ENCODE measurements around the gene MAML3. TPM values are rescaled to one million over a fixed set of nuclear protein-coding genes. Genes with fewer than 3 reads are reported as not detected.

MAML3 gene
- total and polyA plus RNA-seq, 8 donors = 5.8 to 18.7 (median 16.7) TPM

DNA sequence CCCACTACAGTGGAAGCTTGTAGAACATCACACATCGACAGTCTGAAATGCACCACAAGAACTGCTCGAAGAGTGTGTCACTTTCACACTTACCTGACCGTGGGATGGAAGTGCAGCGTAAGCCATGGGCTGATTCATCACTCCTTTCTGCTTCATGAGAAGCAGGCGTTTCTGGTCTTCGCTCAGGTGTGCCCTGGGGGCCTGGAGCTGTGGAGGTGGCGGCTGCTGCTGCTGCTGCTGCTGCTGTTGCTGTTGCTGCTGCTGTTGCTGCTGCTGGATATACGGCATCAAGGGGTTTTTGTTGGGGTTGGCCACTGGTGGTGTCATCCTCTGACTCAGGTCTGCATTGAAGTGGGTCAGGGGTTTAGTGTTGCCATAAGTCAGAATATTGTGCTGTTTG is 264.7 kb downstream of the MAML3 start:
- TF ChIP-seq CTCF (IDR thresholded peaks at IDR 0.05) = no peak
- Histone ChIP-seq H3K9me3 (no peaks in the 10 kb centered on the region), H3K36me3 (no peaks in the 10 kb centered on the region), H3K27me3 (no peaks in the 10 kb centered on the region), H3K27ac (no peak overlapping the region), H3K4me3 (no peak overlapping the region), H3K4me1 (peaks cover 7 to 45% of the 10 kb centered on the region in 2 donors)
- no peak for ATAC-seq
- no peak for DNase-seq
- intact Hi-C loops (cut with DNase I) = no loop called here

DNA sequence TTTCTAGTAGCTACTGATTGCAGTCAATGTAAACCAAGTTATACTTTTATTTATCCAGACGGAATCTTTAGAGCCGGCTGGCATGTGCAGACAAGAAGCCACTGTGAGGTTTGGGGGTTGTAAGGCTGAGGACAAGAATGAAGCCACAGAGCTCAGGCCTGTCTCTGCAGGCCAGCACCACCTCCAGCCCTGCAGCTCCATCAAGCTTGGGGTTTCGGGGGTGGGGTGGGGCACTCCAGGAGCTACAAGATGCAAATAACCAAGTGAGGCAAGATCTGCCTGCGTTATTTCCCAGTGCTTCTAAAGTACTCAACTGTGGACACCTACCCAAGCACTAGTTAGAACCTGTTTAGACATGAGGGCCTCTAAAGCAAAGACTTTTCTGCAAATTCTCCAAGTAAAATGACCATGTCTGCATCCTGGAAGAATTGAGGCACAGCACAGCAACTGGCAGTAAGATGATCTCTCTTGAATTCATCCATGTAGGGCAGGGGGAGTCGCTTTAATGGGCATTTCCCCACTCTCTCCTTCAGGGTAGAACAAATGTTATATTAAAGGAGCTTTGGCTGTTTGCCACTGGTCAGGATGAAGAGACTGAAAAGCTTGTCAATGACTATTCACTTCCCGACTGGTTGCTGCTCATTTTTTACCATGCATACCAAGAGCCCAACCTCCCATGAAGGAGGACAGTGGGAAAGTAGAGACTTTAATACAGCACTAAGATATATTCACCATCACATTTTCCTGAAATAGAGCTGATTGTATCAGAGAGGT is 265.8 kb downstream of the MAML3 start:
- peak; percentile 89 for ATAC-seq
- Histone ChIP-seq H3K27ac (peak overlapping the region; percentile 36 to 75), H3K27me3 (no peaks in the 10 kb centered on the region), H3K9me3 (no peaks in the 10 kb centered on the region), H3K36me3 (no peaks in the 10 kb centered on the region), H3K4me3 (no peak overlapping the region), H3K4me1 (peaks cover 7 to 45% of the 10 kb centered on the region in 2 donors)
- intact Hi-C loops (cut with DNase I) = no loop called here
- peak in 1 of 4 donors; percentile 49 for DNase-seq
- no peak for TF ChIP-seq CTCF (IDR thresholded peaks at IDR 0.05)

GRCh38 chr4:139887376-139887802 is 266.6 kb downstream of the MAML3 start:
- TF ChIP-seq CTCF (IDR thresholded peaks at IDR 0.05) = no peak
- Histone ChIP-seq H3K9me3 (no peaks in the 10 kb centered on the region), H3K4me3 (peak overlapping the region; percentile 10 to 18), H3K27me3 (no peaks in the 10 kb centered on the region), H3K36me3 (no peaks in the 10 kb centered on the region), H3K27ac (peak overlapping the region; percentile 57 to 75), H3K4me1 (peaks cover 7 to 45% of the 10 kb centered on the region in 2 donors)
- peak; percentile 67 for ATAC-seq
- DNase-seq = no peak
- intact Hi-C loops (cut with DNase I) = no loop called here

GRCh38 chr4:139886798-139887197 is 267.2 kb downstream of the MAML3 start:
- peak overlapping the region; percentile 10 to 18 for H3K4me3 ChIP-seq
- ATAC-seq = no peak
- no peaks in the 10 kb centered on the region for H3K9me3 ChIP-seq
- intact Hi-C loops (cut with DNase I) = no loop called here
- no peaks in the 10 kb centered on the region for H3K36me3 ChIP-seq
- peaks cover 7 to 45% of the 10 kb centered on the region in 2 donors for H3K4me1 ChIP-seq
- no peaks in the 10 kb centered on the region for H3K27me3 ChIP-seq
- no peak for DNase-seq
- TF ChIP-seq CTCF (IDR thresholded peaks at IDR 0.05) = no peak
- H3K27ac ChIP-seq = peak overlapping the region; percentile 57 to 75

DNA sequence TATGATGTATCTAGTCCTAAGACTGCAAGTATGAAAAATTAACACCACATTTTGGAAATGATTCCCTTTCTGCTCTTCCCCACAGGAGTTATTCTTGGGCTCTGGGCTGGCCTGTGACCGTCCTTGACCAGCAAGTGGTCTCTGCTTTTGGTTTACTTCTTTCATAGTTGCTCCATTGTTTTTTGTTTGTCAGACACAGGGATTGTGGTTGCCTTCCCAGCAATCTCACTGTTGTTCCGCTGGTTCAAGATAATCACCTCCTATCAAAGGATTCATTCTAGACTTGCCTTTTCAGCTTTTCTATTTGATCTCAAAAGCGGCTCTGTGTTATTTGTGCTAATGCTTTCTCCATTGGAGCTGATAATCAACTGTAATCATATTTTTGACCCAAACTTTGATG is 269.5 kb downstream of the MAML3 start:
- no peak for TF ChIP-seq CTCF (IDR thresholded peaks at IDR 0.05)
- no peaks in the 10 kb centered on the region for H3K36me3 ChIP-seq

More for the DNA sequence above, 269.5 kb downstream of the MAML3 start:
- no peaks in the 10 kb centered on the region for H3K27me3 ChIP-seq
- DNase-seq (no peak), ATAC-seq (no peak)
- H3K4me3 ChIP-seq = no peak overlapping the region
- intact Hi-C loops (cut with DNase I) = no loop called here
- H3K9me3 ChIP-seq = no peaks in the 10 kb centered on the region
- peaks cover 7 to 26% of the 10 kb centered on the region in 2 donors for H3K4me1 ChIP-seq
- no peak overlapping the region for H3K27ac ChIP-seq
